SU-DHL-6 (cell line): ENCODE results near the gene KDM6A.

ENCODE experiments used
- CTCF ChIP-seq: fragments of 200-600 bp; sonication (generic); IDR thresholded peaks from one replicate; pipeline ENCODE4 v1.5.1; 2017; ENCODE audit warnings: antibody characterized with exemption, mild to moderate bottlenecking, low read length, moderate library complexity; ENCODE audit not compliant: insufficient read depth, poor library complexity, severe bottlenecking
- EZH2phosphoT487 ChIP-seq: fragments of 200-600 bp; sonication (generic), shearing (Covaris generic); conservative IDR thresholded peaks from 2 replicates; pipeline ENCODE4 v1.6.1; 2018; ENCODE audit warnings: mild to moderate bottlenecking, antibody characterized with exemption, low read length, moderate library complexity, mixed read lengths

- no peak for TF ChIP-seq CTCF
- TF ChIP-seq EZH2phosphoT487: no peak
Measured at GRCh38 chrX:44842550-44843317, 30.3 kb upstream of the KDM6A start.
